A549 (cell line): ENCODE results near the gene ADAM30.

ENCODE experiments used
- BHLHE40 ChIP-seq: IDR thresholded peaks from 2 replicates; pipeline ENCODE4 v1.6.1; 2012; ENCODE audit warnings: low read depth, low read length, inconsistent platforms
- CEBPB ChIP-seq, 2 experiments: fragments of >200 bp in 1 of 2; sonication (Bioruptor Twin) in 1 of 2; formaldehyde crosslinking in 1 of 2; IDR thresholded peaks; 2 replicates each; pipeline ENCODE4 v1.6.1; 2012 to 2016
- HDAC2 ChIP-seq: fragments of 200-600 bp; sonication (generic); IDR thresholded peaks from 2 replicates; pipeline ENCODE4 v1.6.1; 2016
- NFE2L2 ChIP-seq: fragments of 150-350 bp; conservative IDR thresholded peaks from 2 replicates; pipeline ENCODE4 v1.6.1; 2014; ENCODE audit warnings: low read length
- NPAS2 ChIP-seq: fragments of 250-450 bp; sonication (Bioruptor Pico); IDR thresholded peaks from 2 replicates; pipeline ENCODE4 v1.8.0; 2022; ENCODE audit warnings: mild to moderate bottlenecking, moderate library complexity, borderline replicate concordance
- NR3C1 ChIP-seq: fragments of >200 bp; sonication (Bioruptor Twin); formaldehyde crosslinking; IDR thresholded peaks from 3 replicates; pipeline ENCODE4 v1.6.1; 2017
- POLR2A ChIP-seq: IDR thresholded peaks from 2 replicates; pipeline ENCODE4 v1.6.1; 2012; ENCODE audit warnings: mild to moderate bottlenecking, low read length
- TF ChIP-seq, protein P1 (sequence below): fragments of >200 bp; sonication (Bioruptor Twin); formaldehyde crosslinking; IDR thresholded peaks from 3 replicates; pipeline ENCODE4 v1.5.1; 2016

DNA sequence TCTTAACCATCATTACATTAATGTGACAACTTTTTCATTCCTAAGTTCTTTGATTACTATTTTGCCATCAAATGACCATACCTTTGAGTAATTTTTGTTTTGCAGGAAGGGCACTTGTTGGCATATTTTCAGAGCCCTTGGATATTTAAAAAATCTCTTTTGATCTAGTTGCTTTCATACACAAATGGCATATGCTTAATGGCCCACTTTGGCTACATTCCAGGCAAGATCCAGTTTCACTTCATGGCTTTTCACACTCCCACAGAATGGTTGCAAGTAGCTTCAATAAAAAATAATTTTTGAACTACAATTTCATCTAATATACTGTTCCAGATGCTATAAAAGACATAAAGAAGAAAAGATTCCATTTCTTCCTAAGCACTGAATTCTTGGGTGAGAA is 18.1 kb downstream of the ADAM30 start:
- TF ChIP-seq, protein P1, sequence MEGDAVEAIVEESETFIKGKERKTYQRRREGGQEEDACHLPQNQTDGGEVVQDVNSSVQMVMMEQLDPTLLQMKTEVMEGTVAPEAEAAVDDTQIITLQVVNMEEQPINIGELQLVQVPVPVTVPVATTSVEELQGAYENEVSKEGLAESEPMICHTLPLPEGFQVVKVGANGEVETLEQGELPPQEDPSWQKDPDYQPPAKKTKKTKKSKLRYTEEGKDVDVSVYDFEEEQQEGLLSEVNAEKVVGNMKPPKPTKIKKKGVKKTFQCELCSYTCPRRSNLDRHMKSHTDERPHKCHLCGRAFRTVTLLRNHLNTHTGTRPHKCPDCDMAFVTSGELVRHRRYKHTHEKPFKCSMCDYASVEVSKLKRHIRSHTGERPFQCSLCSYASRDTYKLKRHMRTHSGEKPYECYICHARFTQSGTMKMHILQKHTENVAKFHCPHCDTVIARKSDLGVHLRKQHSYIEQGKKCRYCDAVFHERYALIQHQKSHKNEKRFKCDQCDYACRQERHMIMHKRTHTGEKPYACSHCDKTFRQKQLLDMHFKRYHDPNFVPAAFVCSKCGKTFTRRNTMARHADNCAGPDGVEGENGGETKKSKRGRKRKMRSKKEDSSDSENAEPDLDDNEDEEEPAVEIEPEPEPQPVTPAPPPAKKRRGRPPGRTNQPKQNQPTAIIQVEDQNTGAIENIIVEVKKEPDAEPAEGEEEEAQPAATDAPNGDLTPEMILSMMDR: no peak
- TF ChIP-seq CEBPB (IDR thresholded peaks at IDR 0.05): no peak
- no peak for TF ChIP-seq HDAC2
- TF ChIP-seq POLR2A: no peak
- TF ChIP-seq NPAS2: no peak
- no peak for TF ChIP-seq NR3C1
- TF ChIP-seq BHLHE40: no peak
- no peak for TF ChIP-seq NFE2L2
